PC-9 (cell line): ENCODE measurements around the gene GALC. TPM values are rescaled to one million over a fixed set of nuclear protein-coding genes. Genes with fewer than 3 reads are reported as not detected.

Experiments
- Bru-seq: library from RNA; stranded (reverse); fragments of 400-500 nt; gene quantifications from one replicate; lab custom pipeline; 2021; lab: Mats Ljungman, UMichigan
- BruChase-seq, 2 experiments: library from RNA; stranded (reverse); fragments of 400-500 nt; gene quantifications; one replicate each; lab custom pipeline; 2021; lab: Mats Ljungman, UMichigan
- BruUV-seq: library from RNA; stranded (reverse); fragments of 400-500 nt; replicated peaks from 2 replicates; lab custom pipeline; 2021; lab: Mats Ljungman, UMichigan
- CTCF ChIA-PET: fragments of 300-600 bp; sonication (Branson Sonifier 250); formaldehyde crosslinking; loops from one replicate; lab custom pipeline; 2022; ENCODE audit warnings: antibody characterized with exemption; lab: Charles Lee
- POLR2A ChIA-PET: fragments of 300-600 bp; sonication (Branson Sonifier 250); formaldehyde crosslinking; loops from one replicate; lab custom pipeline; 2022; ENCODE audit warnings: antibody characterized with exemption; ENCODE audit not compliant: unreplicated experiment; lab: Charles Lee
- DNase-seq, 2 experiments: peaks; one replicate each; pipeline versions ENCODE4 v3.0.0 to v3.0.0-alpha.2; 2015 to 2022; ENCODE audit warnings: mixed read lengths in 1 of 2
- H2AFZ ChIP-seq: fragments of 200-600 bp; sonication (generic); 2 replicates; pipeline ENCODE4 v1.8.1; 2017; ENCODE audit warnings: antibody characterized with exemption
- H3F3A ChIP-seq: fragments of 200-600 bp; sonication (generic); 2 replicates; pipeline ENCODE4 v1.8.1; 2017; ENCODE audit warnings: antibody characterized with exemption, mild to moderate bottlenecking, low read depth; ENCODE audit not compliant: insufficient read depth
- H3K27ac ChIP-seq: fragments of 200-600 bp; sonication (generic); 2 replicates; pipeline ENCODE4 v1.6.1; 2016; ENCODE audit warnings: mixed run types
- H3K27me3 ChIP-seq: fragments of 200-600 bp; sonication (generic); 2 replicates; pipeline ENCODE4 v1.6.1; 2016; ENCODE audit warnings: low read depth, mixed run types; ENCODE audit not compliant: insufficient read depth
- H3K36me3 ChIP-seq: fragments of 200-600 bp; sonication (generic); 2 replicates; pipeline ENCODE4 v1.6.1; 2016; ENCODE audit warnings: low read depth, mixed run types
- H3K4me1 ChIP-seq: fragments of 200-600 bp; sonication (generic); replicated peaks from 2 replicates; pipeline ENCODE4 v1.6.1; 2016; ENCODE audit warnings: mixed run types; ENCODE audit not compliant: insufficient read depth
- H3K4me2 ChIP-seq: fragments of 200-600 bp; sonication (generic); 2 replicates; pipeline ENCODE4 v1.6.1; 2017; ENCODE audit warnings: mixed run types
- H3K4me3 ChIP-seq: fragments of 200-600 bp; sonication (generic); 2 replicates; pipeline ENCODE4 v1.6.1; 2016; ENCODE audit warnings: mixed run types
- H3K79me2 ChIP-seq: fragments of 200-600 bp; sonication (generic); 2 replicates; pipeline ENCODE4 v1.6.1; 2017; ENCODE audit warnings: low read depth, mixed run types
- H3K9me2 ChIP-seq: fragments of 200-600 bp; sonication (generic); 2 replicates; pipeline ENCODE4 v1.8.1; 2017; ENCODE audit warnings: mild to moderate bottlenecking; ENCODE audit not compliant: insufficient read depth
- H3K9me3 ChIP-seq: fragments of 200-600 bp; sonication (generic); 2 replicates; pipeline ENCODE4 v1.8.1; 2016; ENCODE audit warnings: low read depth; ENCODE audit not compliant: insufficient read depth
- H4K20me1 ChIP-seq: fragments of 200-600 bp; sonication (generic); 2 replicates; pipeline ENCODE4 v1.8.1; 2017; ENCODE audit not compliant: insufficient read depth
- CTCF ChIP-seq: fragments of 200-600 bp; sonication (generic); conservative IDR thresholded peaks from 2 replicates; pipeline ENCODE4 v1.6.1; 2017; ENCODE audit warnings: mixed run types, antibody characterized with exemption, mild to moderate bottlenecking, moderate library complexity
- EZH2 ChIP-seq: fragments of 200-600 bp; sonication (generic); IDR thresholded peaks from 2 replicates; pipeline ENCODE4 v1.8.0; 2017; ENCODE audit warnings: antibody characterized with exemption, low read depth
- intact Hi-C: fragments of 100-400 bp; cut with micrococcal nuclease; formaldehyde crosslinking; loops from one replicate; pipeline ENCODE4 v1.10.0; 2022; ENCODE audit not compliant: unreplicated experiment
- long read RNA-seq: library from polyadenylated mRNA; stranded (forward); transcript quantifications from one replicate; pipeline ENCODE4 v2.0.0, GENCODE V29; 2022
- total RNA-seq: library from RNA; stranded (reverse); gene quantifications from 2 replicates; pipeline ENCODE4 v1.2.3, GENCODE V29; 2021

The GALC gene
- 2.0 and 4.2 TPM in 2 replicates for total RNA-seq
- percentile 28 among the genes with signal in this experiment for Bru-seq, nascent RNA
- percentile 28 among the genes with signal in this experiment for BruChase-seq, experiment 1, labeled RNA remaining after a 2-hour chase
- BruChase-seq, experiment 2, labeled RNA remaining after a 6-hour chase: percentile 27 among the genes with signal in this experiment
- long read RNA-seq, partial matches to known transcripts: 2 of 9 reads
- long read RNA-seq, other reads (novel, unspliced or antisense): 1 of 9 reads

GRCh38 chr14:87992718-87993628 is at the start of gene GALC:
Gene GALC (minus strand): TSS chr14:87993182. CDS start chr14:87993164, 18 bp downstream.
- no peak for TF ChIP-seq EZH2
- no peak for TF ChIP-seq CTCF
- Histone ChIP-seq H3F3A (no peaks in the 10 kb centered on the region), H3K36me3 (no peaks in the 10 kb centered on the region), H2AFZ (no peak within 1 kb of the TSS), H3K4me1 (no peaks in the 10 kb centered on the region), H3K9me2 (no peaks in the 10 kb centered on the region), H4K20me1 (no peaks in the 10 kb centered on the region), H3K27me3 (0 out of 2 replicates have a peak, but pooled peaks cover 5% of the 10 kb centered on the region), H3K79me2 (no peaks in the 10 kb centered on the region), H3K9me3 (no peaks in the 10 kb centered on the region), H3K4me2 (no peak within 1 kb of the TSS), H3K4me3 (no peak within 1 kb of the TSS), H3K27ac (no peak within 1 kb of the TSS)
- no TSS peak for BruUV-seq
- intact Hi-C loops: no loop called here
- peak in 1 of 2 experiments; percentile 39 for DNase-seq
- ChIA-PET POLR2A (no interaction called here), CTCF (no interaction called here)

- no peaks in the 10 kb centered on the region for H4K20me1 ChIP-seq
- H3K27ac ChIP-seq: no peak overlapping the region
- H3F3A ChIP-seq: 0 out of 2 replicates have a peak, but pooled peaks cover 4% of the 10 kb centered on the region
- no peak for TF ChIP-seq CTCF
- no peak for TF ChIP-seq EZH2
- POLR2A ChIA-PET: no interaction called here
- intact Hi-C loops: no loop called here
- no peaks in the 10 kb centered on the region for H3K79me2 ChIP-seq
- H3K9me2 ChIP-seq: no peaks in the 10 kb centered on the region
- no peaks in the 10 kb centered on the region for H3K27me3 ChIP-seq
- CTCF ChIA-PET: no interaction called here
- H3K36me3 ChIP-seq: no peaks in the 10 kb centered on the region
- no peak for DNase-seq
- H3K4me3 ChIP-seq: no peak overlapping the region
- H3K4me1 ChIP-seq: peaks cover 15% of the 10 kb centered on the region
- H3K9me3 ChIP-seq: no peaks in the 10 kb centered on the region
- no peak overlapping the region for H2AFZ ChIP-seq
- no peak overlapping the region for H3K4me2 ChIP-seq
- BruUV-seq: no TSS peak
These were observed 47.2 kb upstream of the GALC start for GRCh38 chr14:88040146-88040545.

- TF ChIP-seq CTCF: no peak
- TF ChIP-seq EZH2: no peak
- H3K27ac ChIP-seq: no peak overlapping the region
- no peaks in the 10 kb centered on the region for H3K9me3 ChIP-seq
- POLR2A ChIA-PET: no interaction called here
- H4K20me1 ChIP-seq: no peaks in the 10 kb centered on the region
- no peaks in the 10 kb centered on the region for H3K79me2 ChIP-seq
- intact Hi-C loops: no loop called here
- H2AFZ ChIP-seq: no peak overlapping the region
- no peak overlapping the region for H3K4me2 ChIP-seq
- no peak overlapping the region for H3K4me3 ChIP-seq
- CTCF ChIA-PET: no interaction called here
- no TSS peak for BruUV-seq
- no peak for DNase-seq
- H3K36me3 ChIP-seq: no peaks in the 10 kb centered on the region
- H3K4me1 ChIP-seq: peaks cover 7% of the 10 kb centered on the region; the same call in 1 of the 2 replicates
- H3F3A ChIP-seq: 0 out of 2 replicates have a peak, but pooled peaks cover 4% of the 10 kb centered on the region
- H3K9me2 ChIP-seq: no peaks in the 10 kb centered on the region
- no peaks in the 10 kb centered on the region for H3K27me3 ChIP-seq
These were observed 46.2 kb upstream of the GALC start for GRCh38 chr14:88039197-88039596.
